Thyroid gland (tissue), 4 donors: Measurements from ENCODE around the gene GAPVD1.

ENCODE experiments used
- POLR2A ChIP-seq, 2 donors: fragments of 450-650 bp; IDR thresholded peaks; one replicate each; pipeline ENCODE4 v1.6.1; 2017; ENCODE audit warnings: antibody characterized with exemption in 2 of 2, mild to moderate bottlenecking in 2 of 2, moderate library complexity in 1 of 2
- TF ChIP-seq, protein P1 (sequence below), 6 experiments: fragments of 200-600 bp in 3 of 6; fragments of 450-650 bp in 3 of 6; sonication (generic) in 3 of 6; IDR thresholded peaks; one replicate each; pipeline ENCODE4 v1.5.1; 2016 to 2019; ENCODE audit warnings: antibody characterized with exemption in 6 of 6, mild to moderate bottlenecking in 2 of 6, inconsistent platforms in 1 of 6, moderate library complexity in 1 of 6

DNA sequence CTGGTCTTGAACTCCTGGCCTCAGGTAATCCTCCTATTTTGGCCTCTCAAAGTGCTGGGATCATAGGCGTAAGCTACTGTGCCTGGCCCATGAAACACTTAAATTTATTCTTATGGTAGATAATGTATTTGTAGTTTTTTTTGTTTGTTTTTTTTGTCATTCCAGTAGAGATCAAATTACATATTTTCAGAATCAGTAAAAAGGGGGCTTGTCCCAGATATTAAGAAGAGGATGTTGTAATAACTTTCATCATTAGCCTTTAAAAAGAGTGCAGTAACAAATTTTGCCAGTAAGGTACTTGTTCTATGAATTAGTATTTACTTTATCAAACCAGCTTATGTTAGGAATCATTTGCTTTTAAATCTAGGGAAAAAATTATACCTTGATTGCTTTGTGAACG, 42.6 kb downstream of the GAPVD1 start:
- no peak for TF ChIP-seq POLR2A (IDR thresholded peaks at IDR 0.05)
- TF ChIP-seq, protein P1, sequence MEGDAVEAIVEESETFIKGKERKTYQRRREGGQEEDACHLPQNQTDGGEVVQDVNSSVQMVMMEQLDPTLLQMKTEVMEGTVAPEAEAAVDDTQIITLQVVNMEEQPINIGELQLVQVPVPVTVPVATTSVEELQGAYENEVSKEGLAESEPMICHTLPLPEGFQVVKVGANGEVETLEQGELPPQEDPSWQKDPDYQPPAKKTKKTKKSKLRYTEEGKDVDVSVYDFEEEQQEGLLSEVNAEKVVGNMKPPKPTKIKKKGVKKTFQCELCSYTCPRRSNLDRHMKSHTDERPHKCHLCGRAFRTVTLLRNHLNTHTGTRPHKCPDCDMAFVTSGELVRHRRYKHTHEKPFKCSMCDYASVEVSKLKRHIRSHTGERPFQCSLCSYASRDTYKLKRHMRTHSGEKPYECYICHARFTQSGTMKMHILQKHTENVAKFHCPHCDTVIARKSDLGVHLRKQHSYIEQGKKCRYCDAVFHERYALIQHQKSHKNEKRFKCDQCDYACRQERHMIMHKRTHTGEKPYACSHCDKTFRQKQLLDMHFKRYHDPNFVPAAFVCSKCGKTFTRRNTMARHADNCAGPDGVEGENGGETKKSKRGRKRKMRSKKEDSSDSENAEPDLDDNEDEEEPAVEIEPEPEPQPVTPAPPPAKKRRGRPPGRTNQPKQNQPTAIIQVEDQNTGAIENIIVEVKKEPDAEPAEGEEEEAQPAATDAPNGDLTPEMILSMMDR (IDR thresholded peaks at IDR 0.05) = no peak
